Sigmoid colon (tissue), 4 donors: Measurements from ENCODE around the gene ICOS.

Source experiments
- EP300 ChIP-seq, 4 donors: sonication (generic); formaldehyde crosslinking; IDR thresholded peaks; one replicate each; pipeline ENCODE4 v1.6.1; 2017; ENCODE audit warnings: antibody characterized with exemption in 4 of 4
- POLR2A ChIP-seq, 2 donors: fragments of 450-650 bp; IDR thresholded peaks; one replicate each; pipeline ENCODE4 v1.6.1; 2016; ENCODE audit warnings: antibody characterized with exemption in 2 of 2, mild to moderate bottlenecking in 2 of 2, moderate library complexity in 2 of 2
- POLR2AphosphoS5 ChIP-seq, 4 donors: sonication (generic); formaldehyde crosslinking; IDR thresholded peaks; one replicate each; pipeline ENCODE4 v1.6.1; 2017; ENCODE audit warnings: antibody characterized with exemption in 4 of 4
- TF ChIP-seq, protein P1 (sequence below), 4 experiments: fragments of 450-650 bp in 3 of 4; fragments of 200-600 bp in 1 of 4; IDR thresholded peaks; one replicate each; pipeline ENCODE4 v1.5.1; 2016 to 2019; ENCODE audit warnings: antibody characterized with exemption in 4 of 4, mild to moderate bottlenecking in 3 of 4, moderate library complexity in 2 of 4

DNA sequence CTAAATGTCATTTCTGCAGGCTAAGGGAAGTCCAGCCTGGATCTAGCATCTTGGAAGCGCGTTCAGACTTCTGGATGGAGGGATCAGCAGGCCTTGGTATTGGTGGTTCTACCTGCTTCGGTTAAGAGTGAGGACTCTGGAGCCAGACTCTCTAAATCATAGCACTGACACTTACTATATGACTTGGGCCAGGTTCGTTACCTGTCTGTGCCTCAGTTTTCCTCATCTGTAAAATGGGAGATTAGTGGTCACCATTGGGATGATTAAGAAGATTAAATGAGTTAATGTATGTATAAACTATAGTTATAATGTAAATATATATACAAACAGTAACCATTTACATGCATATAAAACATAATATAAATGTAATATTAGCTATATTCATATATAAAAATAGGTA, 995 bp upstream of the ICOS start:
- TF ChIP-seq POLR2A (IDR thresholded peaks at IDR 0.05) = no peak
- TF ChIP-seq, protein P1, sequence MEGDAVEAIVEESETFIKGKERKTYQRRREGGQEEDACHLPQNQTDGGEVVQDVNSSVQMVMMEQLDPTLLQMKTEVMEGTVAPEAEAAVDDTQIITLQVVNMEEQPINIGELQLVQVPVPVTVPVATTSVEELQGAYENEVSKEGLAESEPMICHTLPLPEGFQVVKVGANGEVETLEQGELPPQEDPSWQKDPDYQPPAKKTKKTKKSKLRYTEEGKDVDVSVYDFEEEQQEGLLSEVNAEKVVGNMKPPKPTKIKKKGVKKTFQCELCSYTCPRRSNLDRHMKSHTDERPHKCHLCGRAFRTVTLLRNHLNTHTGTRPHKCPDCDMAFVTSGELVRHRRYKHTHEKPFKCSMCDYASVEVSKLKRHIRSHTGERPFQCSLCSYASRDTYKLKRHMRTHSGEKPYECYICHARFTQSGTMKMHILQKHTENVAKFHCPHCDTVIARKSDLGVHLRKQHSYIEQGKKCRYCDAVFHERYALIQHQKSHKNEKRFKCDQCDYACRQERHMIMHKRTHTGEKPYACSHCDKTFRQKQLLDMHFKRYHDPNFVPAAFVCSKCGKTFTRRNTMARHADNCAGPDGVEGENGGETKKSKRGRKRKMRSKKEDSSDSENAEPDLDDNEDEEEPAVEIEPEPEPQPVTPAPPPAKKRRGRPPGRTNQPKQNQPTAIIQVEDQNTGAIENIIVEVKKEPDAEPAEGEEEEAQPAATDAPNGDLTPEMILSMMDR (IDR thresholded peaks at IDR 0.05) = no peak
- no peak for TF ChIP-seq EP300 (IDR thresholded peaks at IDR 0.05)
- no peak for TF ChIP-seq POLR2AphosphoS5 (IDR thresholded peaks at IDR 0.05)
